Thyroid gland (tissue), 4 donors: ENCODE results near the gene TASP1. TPM values are rescaled to one million over a fixed set of nuclear protein-coding genes. Genes with fewer than 3 reads are reported as not detected.
"Not testable (repeated sequence)": the region's sequence is repeated elsewhere in the genome, so short reads cannot be mapped to it uniquely, and the experiment has no call there.

Source experiments
- DNase-seq, 2 donors: peaks; one replicate each; pipeline ENCODE4 v3.0.0-alpha.2; 2019
- H3K27ac ChIP-seq, 3 donors: fragments of 200-600 bp; sonication (generic); 1 replicate in 2 of 3; 2 replicates in 1 of 3; pipeline ENCODE4 v1.5.1; 2016 to 2019; ENCODE audit warnings: mild to moderate bottlenecking in 1 of 3, moderate library complexity in 1 of 3
- H3K27me3 ChIP-seq: fragments of 200-600 bp; sonication (generic); one replicate; pipeline ENCODE4 v1.5.1; 2019
- H3K36me3 ChIP-seq, 2 donors: fragments of 200-600 bp; sonication (generic); one replicate each; pipeline ENCODE4 v1.5.1; 2016 to 2019
- H3K4me1 ChIP-seq, 2 donors: fragments of 200-600 bp; sonication (generic); one replicate each; pipeline ENCODE4 v1.5.1; 2017 to 2019
- H3K4me3 ChIP-seq, 3 donors: fragments of 200-600 bp; sonication (generic); replicated peaks in 1 of 3; 1 replicate in 2 of 3; 2 replicates in 1 of 3; pipeline ENCODE4 v1.5.1; 2016; ENCODE audit warnings: mild to moderate bottlenecking in 1 of 3
- H3K9me3 ChIP-seq: fragments of 200-600 bp; sonication (generic); one replicate; pipeline ENCODE4 v1.5.1; 2017
- CTCF ChIP-seq, 6 experiments: fragments of 200-600 bp in 3 of 6; fragments of 450-650 bp in 3 of 6; sonication (generic) in 3 of 6; IDR thresholded peaks; one replicate each; pipeline ENCODE4 v1.5.1; 2016 to 2019; ENCODE audit warnings: antibody characterized with exemption in 6 of 6, mild to moderate bottlenecking in 2 of 6, inconsistent platforms in 1 of 6, moderate library complexity in 1 of 6
- POLR2A ChIP-seq, 2 donors: fragments of 450-650 bp; IDR thresholded peaks; one replicate each; pipeline ENCODE4 v1.6.1; 2017; ENCODE audit warnings: antibody characterized with exemption in 2 of 2, mild to moderate bottlenecking in 2 of 2, moderate library complexity in 1 of 2
- WGBS, 2 donors: methylation state at CpG; one replicate each; pipeline ENCODE4 v1.1.5; 2017; 5-methylcytosine and 5-hydroxymethylcytosine counted together
- intact Hi-C: fragments of 100-400 bp; cut with DNase I; formaldehyde crosslinking; loops from one replicate; pipeline ENCODE4 v1.15.1; 2023
- total RNA-seq, 4 donors: library from RNA; depleted of rRNA; stranded (reverse); fragments of >200 nt; gene quantifications; one replicate each; pipeline ENCODE4 v1.2.3, GENCODE V29; 2016

Gene TASP1
- total RNA-seq, 4 donors from 2014 or later, result 16.4 to 31.2 (median 23.9) TPM

- no peak for DNase-seq
- Histone ChIP-seq H3K27ac (no peak overlapping the region), H3K27me3 (no peaks in the 10 kb centered on the region), H3K4me1 (no peaks in the 10 kb centered on the region), H3K36me3 (no peaks in the 10 kb centered on the region), H3K4me3 (no peak overlapping the region), H3K9me3 (no peaks in the 10 kb centered on the region)
- TF ChIP-seq POLR2A (IDR thresholded peaks at IDR 0.05) (no peak), CTCF (IDR thresholded peaks at IDR 0.05) (no peak)
- intact Hi-C loops, result no loop called here
Observed at GRCh38 chr20:13373400-13373799, 265.3 kb downstream of the TASP1 start.

DNA sequence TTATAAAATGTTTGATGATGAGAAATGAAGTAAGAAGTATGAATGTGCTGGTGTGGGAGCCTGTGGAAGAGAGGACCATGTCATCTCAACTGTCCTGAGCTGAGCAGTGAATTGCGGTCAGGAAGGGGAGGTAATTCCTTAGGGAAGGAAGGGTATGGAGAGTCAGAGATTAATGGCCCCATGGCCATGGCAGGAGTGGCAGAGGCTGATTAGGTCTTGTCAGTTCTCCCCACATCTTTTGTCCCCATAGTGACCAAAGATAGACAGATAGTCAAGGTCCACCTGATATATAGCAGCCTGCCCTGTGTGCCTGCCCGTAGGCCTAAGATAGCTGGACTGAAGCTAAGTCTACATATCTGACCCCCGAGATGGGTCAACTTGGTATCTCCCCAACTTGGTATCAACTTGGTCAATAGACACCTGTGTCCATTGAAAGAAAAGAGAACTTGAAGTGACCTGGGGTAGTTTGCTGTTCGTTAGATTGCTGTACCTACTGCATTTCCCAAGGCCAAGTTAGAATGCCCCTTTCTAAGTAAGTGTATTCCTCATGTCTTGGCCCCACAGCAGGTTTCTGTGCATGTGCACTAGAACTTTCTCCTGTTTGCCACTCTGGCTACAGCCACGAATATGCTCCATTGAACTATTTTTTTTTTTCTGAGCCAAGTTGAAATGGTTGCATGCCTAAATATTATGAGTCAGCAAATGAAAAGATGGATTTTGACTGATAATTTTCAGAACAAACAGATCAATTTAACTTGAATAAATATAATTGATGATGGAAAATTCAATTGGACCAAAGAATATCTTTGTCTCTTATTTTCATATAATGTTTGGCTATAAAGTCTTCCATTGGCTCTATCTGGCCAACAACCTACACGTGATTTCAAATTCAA is 274.2 kb downstream of the TASP1 start:
- no peaks in the 10 kb centered on the region for H3K4me1 ChIP-seq
- H3K27me3 ChIP-seq, result no peaks in the 10 kb centered on the region
- intact Hi-C loops, result no loop called here
- H3K27ac ChIP-seq, result no peak overlapping the region
- no peaks in the 10 kb centered on the region for H3K36me3 ChIP-seq
- no peak overlapping the region for H3K4me3 ChIP-seq
- no peak for TF ChIP-seq POLR2A (IDR thresholded peaks at IDR 0.05)
- TF ChIP-seq CTCF (IDR thresholded peaks at IDR 0.05), result no peak
- 95 to 99% methylated on average over 6 of the region's 6 CpGs for WGBS, 2 donors
- no peak for DNase-seq
- no peaks in the 10 kb centered on the region for H3K9me3 ChIP-seq

DNA sequence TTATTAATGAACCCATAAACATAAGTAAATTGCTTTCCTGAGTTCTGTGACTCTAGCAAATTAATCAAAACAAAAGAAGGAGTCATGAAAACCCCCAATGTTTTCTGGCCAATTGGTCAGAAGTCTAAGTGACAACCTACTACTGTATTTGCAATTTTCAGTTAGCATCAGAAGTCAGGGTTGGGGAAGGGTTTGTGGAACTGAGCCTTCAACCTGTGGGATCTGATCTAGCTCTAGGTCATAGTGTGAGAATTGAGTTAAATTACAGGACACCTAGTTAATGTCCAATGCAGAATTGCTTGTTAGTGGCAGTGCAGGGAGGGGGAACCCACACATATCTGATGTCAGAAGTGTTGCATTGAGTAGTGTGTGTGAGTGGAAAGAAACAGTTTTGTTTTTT is 275.3 kb downstream of the TASP1 start:
- no peak for TF ChIP-seq CTCF (IDR thresholded peaks at IDR 0.05)
- no peak for TF ChIP-seq POLR2A (IDR thresholded peaks at IDR 0.05)
- Histone ChIP-seq H3K4me3 (no peak overlapping the region), H3K36me3 (no peaks in the 10 kb centered on the region), H3K27me3 (no peaks in the 10 kb centered on the region), H3K27ac (no peak overlapping the region), H3K9me3 (no peaks in the 10 kb centered on the region), H3K4me1 (no peaks in the 10 kb centered on the region)
- intact Hi-C loops, result no loop called here
- DNase-seq, result no peak

DNA sequence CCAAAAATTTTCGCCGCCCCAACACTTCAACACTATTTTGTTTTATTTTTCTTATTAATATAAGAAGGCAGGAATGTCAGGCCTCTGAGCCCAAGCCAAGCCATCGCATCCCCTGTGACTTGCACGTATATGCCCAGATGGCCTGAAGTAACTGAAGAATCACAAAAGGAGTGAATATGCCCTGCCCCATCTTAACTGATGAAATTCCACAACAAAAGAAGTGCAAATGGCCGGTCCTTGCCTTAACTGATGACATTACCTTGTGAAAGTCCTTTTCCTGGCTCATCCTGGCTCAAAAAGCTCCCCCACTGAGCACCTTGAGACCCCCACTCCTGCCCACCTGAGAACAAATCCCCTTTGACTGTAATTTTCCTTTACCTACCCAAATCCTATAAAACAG is 276.6 kb downstream of the TASP1 start:
- H3K36me3 ChIP-seq, H3K27ac ChIP-seq, intact Hi-C loops, H3K4me3 ChIP-seq, H3K27me3 ChIP-seq, H3K9me3 ChIP-seq, H3K4me1 ChIP-seq, DNase-seq: not testable (repeated sequence)
- WGBS, 2 donors, result 86 to 89% methylated on average over 3 of the region's 5 CpGs

GRCh38 chr20:13358936-13359335 is 279.8 kb downstream of the TASP1 start:
- H3K27ac ChIP-seq, H3K36me3 ChIP-seq, intact Hi-C loops, H3K27me3 ChIP-seq, H3K4me1 ChIP-seq, H3K9me3 ChIP-seq, H3K4me3 ChIP-seq, DNase-seq: not testable (repeated sequence)
- 92% methylated on average over 11 to 12 of the region's 12 CpGs for WGBS, 2 donors

DNA sequence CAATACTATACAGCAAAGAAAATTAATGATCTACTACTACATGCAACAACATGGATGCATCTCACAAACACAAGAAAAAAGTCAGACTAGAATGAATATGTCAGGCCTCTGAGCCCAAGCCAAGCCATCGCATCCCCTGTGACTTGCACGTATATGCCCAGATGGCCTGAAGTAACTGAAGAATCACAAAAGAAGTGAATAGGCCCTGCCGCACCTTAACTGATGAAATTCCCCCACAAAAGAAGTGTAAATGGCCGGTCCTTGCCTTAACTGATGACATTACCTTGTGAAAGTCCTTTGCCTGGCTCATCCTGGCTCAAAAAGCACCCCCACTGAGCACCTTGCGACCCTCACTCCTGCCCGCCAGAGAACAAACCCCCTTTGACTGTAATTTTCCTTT is 280.9 kb downstream of the TASP1 start:
- H3K36me3 ChIP-seq, H3K4me1 ChIP-seq, H3K4me3 ChIP-seq, intact Hi-C loops, H3K27me3 ChIP-seq, DNase-seq, H3K27ac ChIP-seq, H3K9me3 ChIP-seq: not testable (repeated sequence)
- 85 to 94% methylated on average over 6 of the region's 6 CpGs for WGBS, 2 donors
